GM12878 (cell line): ENCODE data around the gene TRIM26. TPM values are rescaled to one million over a fixed set of nuclear protein-coding genes. Genes with fewer than 3 reads are reported as not detected.
"Not testable (repeated sequence)": the region's sequence is repeated elsewhere in the genome, so short reads cannot be mapped to it uniquely, and the experiment has no call there.

Experiments
- ATAC-seq: fragments of 200-7000 bp; cut with Tn5 transposase; 3 replicates; pipeline ENCODE4 v1.9.1; 2020; ENCODE audit warnings: mild to moderate bottlenecking, moderate library complexity
- BruUV-seq: library from RNA; stranded (reverse); fragments of 400-500 nt; replicated peaks from 2 replicates; lab custom pipeline; 2021; lab: Mats Ljungman, UMichigan
- CTCF ChIA-PET: fragments of 300-600 bp; sonication (Branson Sonifier 250); formaldehyde crosslinking; extraction: SDS; loops from one replicate; lab custom pipeline; 2021; ENCODE audit warnings: inconsistent platforms; lab: Yijun Ruan, JAX
- POLR2A ChIA-PET: fragments of 350-600 bp; formaldehyde crosslinking; extraction: SDS; loops from one replicate; lab custom pipeline; 2021; ENCODE audit warnings: inconsistent platforms; lab: Charles Lee
- RAD21 ChIA-PET: fragments of 300-600 bp; sonication (Branson Sonifier 250); formaldehyde crosslinking; loops from one replicate; lab custom pipeline; 2023; ENCODE audit warnings: antibody characterized with exemption; ENCODE audit not compliant: unreplicated experiment; lab: Charles Lee
- SMC1A ChIA-PET: fragments of 300-600 bp; sonication (Branson Sonifier 250); formaldehyde crosslinking; loops from one replicate; lab custom pipeline; 2023; ENCODE audit not compliant: unreplicated experiment, uncharacterized antibody; lab: Charles Lee
- DNase-seq: peaks from one replicate; pipeline ENCODE4 v3.0.0-alpha.2; 2011; ENCODE audit warnings: low read depth, low spot score
- FAIRE-seq: peaks from 3 replicates; lab custom pipeline; 2011; peaks lifted over from hg19 to GRCh38; lab: Jason Lieb, UNC
- H2AFZ ChIP-seq: 2 replicates; pipeline ENCODE4 v1.6.0; 2011; ENCODE audit warnings: low read depth, low read length, control low read depth; ENCODE audit not compliant: control insufficient read depth
- H3K27ac ChIP-seq: 2 replicates; pipeline ENCODE4 v1.5.1; 2011; ENCODE audit warnings: control low read depth; ENCODE audit not compliant: control insufficient read depth, insufficient read depth
- H3K27me3 ChIP-seq, 2 experiments: replicated peaks in 1 of 2; 2 replicates each; pipeline versions ENCODE4 v1.6.0 to v1.6.1; 2011; ENCODE audit warnings: low read length in 1 of 2; ENCODE audit not compliant: control insufficient read depth in 2 of 2, insufficient read depth in 2 of 2
- H3K36me3 ChIP-seq, 2 experiments: 2 replicates each; pipeline ENCODE4 v1.5.1; 2011; ENCODE audit warnings: low read length in 1 of 2; ENCODE audit not compliant: control insufficient read depth in 2 of 2, insufficient read depth in 2 of 2
- H3K4me1 ChIP-seq: 2 replicates; pipeline ENCODE4 v1.6.1; 2011; ENCODE audit warnings: mild to moderate bottlenecking, low read length, moderate library complexity, mixed read lengths; ENCODE audit not compliant: control insufficient read depth, insufficient read depth
- H3K4me2 ChIP-seq: 2 replicates; pipeline ENCODE4 v1.6.0; 2011; ENCODE audit warnings: control low read depth; ENCODE audit not compliant: control insufficient read depth, insufficient read depth
- H3K4me3 ChIP-seq: fragments of 200-600 bp; sonication (generic); 2 replicates; pipeline ENCODE4 v1.5.1; 2016
- H3K79me2 ChIP-seq: 2 replicates; pipeline ENCODE4 v1.6.0; 2011; ENCODE audit warnings: low read length; ENCODE audit not compliant: control insufficient read depth, insufficient read depth
- H3K9ac ChIP-seq: 2 replicates; pipeline ENCODE4 v1.8.0; 2011; ENCODE audit warnings: low read length, control low read depth, mixed read lengths; ENCODE audit not compliant: control insufficient read depth, insufficient read depth
- H3K9me3 ChIP-seq: replicated peaks from 3 replicates; pipeline ENCODE4 v1.5.1; 2011; ENCODE audit warnings: mild to moderate bottlenecking, low read length; ENCODE audit not compliant: control insufficient read depth, insufficient read depth
- H4K20me1 ChIP-seq: 2 replicates; pipeline ENCODE4 v1.6.0; 2011; ENCODE audit not compliant: control insufficient read depth, insufficient read depth
- CEBPB ChIP-seq, 2 experiments: fragments of 150-350 bp in 1 of 2; IDR thresholded peaks; 2 replicates each; pipeline ENCODE4 v1.6.1; 2012 to 2014; ENCODE audit warnings: low read depth in 2 of 2, low read length in 2 of 2, borderline replicate concordance in 1 of 2, inconsistent platforms in 1 of 2
- IRF3 ChIP-seq: fragments of 450-650 bp; IDR thresholded peaks from 2 replicates; pipeline ENCODE4 v1.6.1; 2014; ENCODE audit warnings: mild to moderate bottlenecking
- WGBS: methylation state at CpG from one replicate; pipeline ENCODE4 v1.1.6; 2016; ENCODE audit warnings: low lambda C conversion rate; ENCODE audit not compliant: insufficient replicate concordance, insufficient coverage; ENCODE audit errors: missing lambda C conversion rate; 5-methylcytosine and 5-hydroxymethylcytosine counted together
- in situ Hi-C: fragments of 300-500 bp; cut with MboI; formaldehyde crosslinking; loops from 9 replicates; pipeline ENCODE4 v1.14.3; 2018; ENCODE audit warnings: mixed read lengths
- intact Hi-C: fragments of 100-400 bp; cut with micrococcal nuclease; formaldehyde crosslinking; loops from one replicate; pipeline ENCODE4 v1.14.2; 2022; ENCODE audit not compliant: unreplicated experiment
- polyA plus RNA-seq, 11 experiments: library from polyadenylated mRNA; depleted of rRNA in 4 of 11; unstranded in 6 of 11; stranded (reverse) in 5 of 11; fragments of >200 nt; fragmentation: Nextera tagmentation in 4 of 11; fragmentation: Illumina TruSeq in 1 of 11; extraction: Ambion mirVana in 4 of 11; extraction: Trizol in 1 of 11; gene quantifications; 1 replicate in 1 of 11; 2 replicates in 10 of 11; pipeline versions ENCODE4 v1.2.1 to v1.2.3, GENCODE V29; 2011 to 2016; ENCODE audit warnings: inconsistent platforms in 2 of 11, missing spikeins in 2 of 11, low read depth in 1 of 11
- total RNA-seq, 4 experiments: library from RNA; depleted of rRNA in 3 of 4; stranded (reverse); fragments of >200 nt in 3 of 4; fragmentation: Illumina TruSeq in 1 of 4; extraction: Trizol in 1 of 4; gene quantifications; 2 replicates each; pipeline versions ENCODE4 v1.2.1 to v1.2.3, GENCODE V29; 2013 to 2021

The TRIM26 gene
- total and polyA plus RNA-seq, 10 of the 15 experiments (the other 5 are each of a cell fraction or from before 2014, with no cell fraction given): 13.1 to 79.6 (median 63.6) TPM

GRCh38 chr6:30142665-30143064 lies 70.5 kb downstream of the TRIM26 start (continued):
- TF ChIP-seq IRF3: no peak
- no peak for TF ChIP-seq CEBPB (IDR thresholded peaks at IDR 0.05; ENCODE audit: borderline replicate concordance in 1 of 2, low read depth in 2 of 2, low read length in 2 of 2)

- BruUV-seq, H3K36me3 ChIP-seq, H3K27me3 ChIP-seq, FAIRE-seq, H3K79me2 ChIP-seq, DNase-seq, H3K4me1 ChIP-seq, H4K20me1 ChIP-seq, ATAC-seq, H3K9me3 ChIP-seq, H3K4me2 ChIP-seq, intact Hi-C loops, RAD21 ChIA-PET, H3K4me3 ChIP-seq, H3K9ac ChIP-seq, POLR2A ChIA-PET, in situ Hi-C loops, H2AFZ ChIP-seq, H3K27ac ChIP-seq: not testable (repeated sequence)
- CTCF ChIA-PET: interaction anchor here (1.2 kb wide), 1 partner anchor 9 kb away, joined by 4 read pairs; no protein-coding TSS in a partner anchor
- WGBS: 39% methylated on average over 8 of the region's 8 CpGs
- SMC1A ChIA-PET: interaction anchor here (1.2 kb wide), 1 partner anchor 9 kb away, joined by 4 read pairs; no protein-coding TSS in a partner anchor
Observed at GRCh38 chr6:30140240-30140639, 73.0 kb downstream of the TRIM26 start.
